CD4-positive, alpha-beta T cell treated with Interleukin-17A for 4 hours (primary cell): Measurements from ENCODE around the gene DOCK8.
"Not testable (repeated sequence)": the region's sequence is repeated elsewhere in the genome, so short reads cannot be mapped to it uniquely, and the experiment has no call there.

Source experiments
- DNase-seq: peaks from one replicate; pipeline ENCODE4 v3.0.0-alpha.2; 2020; ENCODE audit warnings: mixed read lengths

Gene DOCK8

DNA sequence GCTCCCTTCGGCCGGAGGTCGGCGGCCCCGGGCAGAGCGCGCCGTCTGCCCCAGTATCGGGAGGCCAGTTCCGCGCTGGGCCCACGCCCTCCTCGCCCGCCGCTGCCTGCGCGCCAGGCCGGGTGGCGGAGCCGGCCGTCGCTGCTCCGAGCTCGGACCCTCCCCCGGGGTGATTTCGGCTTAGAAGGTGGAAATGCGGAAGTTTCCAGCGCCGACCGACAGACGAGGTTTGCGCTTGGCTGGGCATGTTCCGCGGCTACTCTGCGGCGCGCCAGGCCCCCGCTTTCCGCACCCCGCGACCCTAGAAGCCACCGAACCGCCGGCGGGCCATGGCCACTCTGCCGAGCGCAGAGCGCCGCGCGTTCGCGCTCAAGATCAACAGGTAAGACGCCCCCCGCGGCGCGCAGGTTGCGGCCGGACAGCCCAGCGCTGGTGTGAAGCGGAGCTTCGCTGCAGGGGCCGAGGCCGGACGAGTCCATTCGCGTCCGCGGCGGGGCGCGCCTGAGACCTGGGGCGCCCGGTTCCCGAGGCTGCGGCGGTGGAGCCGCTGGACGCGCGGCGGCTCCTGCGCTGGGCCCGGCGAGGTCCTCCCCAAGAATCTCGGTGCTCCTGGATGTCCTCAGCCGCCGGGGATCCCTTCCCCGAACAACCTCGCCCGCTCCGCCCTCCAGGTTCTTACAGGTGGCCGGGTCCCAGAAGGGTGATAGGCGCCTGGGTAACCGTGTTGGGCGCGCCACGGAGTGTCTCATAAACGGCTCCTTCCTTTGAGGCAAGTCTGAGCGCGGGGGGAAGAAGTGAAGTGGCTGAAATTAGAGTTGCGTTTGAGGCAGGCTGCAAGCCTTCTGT, at the start of gene DOCK8:
Gene DOCK8, plus strand, starts transcription at position 218 of the 846 bp plus-strand sequence. Its CDS starts 112 bp downstream, at position 330.
- DNase-seq: peak; percentile 69

DNA sequence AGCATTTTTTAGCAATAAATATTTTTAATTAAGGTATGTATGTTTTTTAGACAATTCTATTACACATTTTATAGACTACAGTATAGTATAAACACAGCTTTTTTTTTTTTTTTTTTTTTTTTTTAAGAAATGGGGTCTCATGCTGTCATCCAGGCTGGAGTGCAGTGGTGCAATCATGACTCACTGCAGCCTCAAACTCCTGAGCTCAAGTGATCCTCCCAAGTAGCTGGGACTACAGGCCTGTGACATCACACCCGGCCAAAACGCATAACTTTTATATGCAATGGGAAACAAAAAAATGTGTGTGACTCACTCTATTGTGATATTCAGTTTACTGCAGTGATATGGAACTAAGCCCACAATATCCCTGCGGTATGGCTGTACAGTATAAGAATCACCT, 44.9 kb upstream of the DOCK8 start:
- not testable (repeated sequence) for DNase-seq

DNA sequence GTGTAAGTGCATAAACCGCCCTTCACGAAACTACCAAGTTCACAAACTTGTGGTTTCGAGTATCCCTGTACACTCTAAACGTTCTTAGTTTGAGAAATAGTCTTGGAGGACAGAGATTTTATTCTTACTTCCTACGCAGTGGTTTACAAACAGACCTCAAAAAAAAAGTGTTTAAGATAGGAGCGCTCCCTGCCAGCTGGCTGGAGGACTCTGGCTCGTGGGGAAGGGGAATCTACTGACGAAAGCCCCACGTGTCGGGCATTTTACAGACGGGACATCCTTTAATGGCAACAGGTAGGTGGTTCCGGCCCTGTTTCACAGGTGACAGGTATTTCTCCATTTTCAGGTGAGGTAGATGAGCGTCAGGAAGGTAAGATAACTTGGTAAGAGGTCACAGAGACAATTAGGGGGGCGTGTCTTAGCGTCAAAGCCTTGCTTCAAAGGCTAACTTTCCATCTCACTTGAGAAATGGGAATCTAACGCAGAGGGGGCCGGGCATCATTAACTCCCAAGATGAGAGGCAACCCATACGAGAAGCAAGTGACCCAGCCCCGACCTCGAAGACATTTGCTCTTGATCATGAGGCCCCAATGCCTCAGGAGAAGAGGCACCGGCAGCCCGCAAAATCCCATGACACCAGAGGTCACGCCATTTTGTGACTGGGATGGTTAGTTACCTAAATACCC, 36.4 kb upstream of the DOCK8 start:
- peak; percentile 1 for DNase-seq

DNA sequence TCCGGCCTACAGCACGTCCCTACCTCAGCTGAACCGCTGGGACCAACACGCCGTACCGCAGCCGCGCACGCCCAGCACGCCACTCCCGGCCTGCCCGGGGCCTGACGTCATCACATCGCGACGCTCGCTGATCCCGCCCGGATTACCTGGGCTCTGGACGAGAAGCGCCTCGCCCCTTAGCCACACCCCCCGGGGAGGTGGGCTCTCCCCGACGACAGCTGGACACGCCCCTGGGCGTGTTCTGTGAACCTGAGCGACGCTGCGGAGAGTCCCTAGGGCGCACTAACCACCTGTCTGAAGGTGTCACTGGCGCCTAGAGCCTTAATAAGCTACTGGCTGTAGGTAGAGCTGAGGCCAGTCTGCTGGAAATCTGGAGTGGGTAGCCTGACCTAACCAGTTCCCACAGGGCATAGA, 35.7 kb upstream of the DOCK8 start, which contains the start of gene ZNG1A:
Gene ZNG1A, minus strand, starts transcription at position 87 of the 414 bp plus-strand sequence. CDS start 87 bp downstream, outside the sequence.
- DNase-seq: peak; percentile 84

DNA sequence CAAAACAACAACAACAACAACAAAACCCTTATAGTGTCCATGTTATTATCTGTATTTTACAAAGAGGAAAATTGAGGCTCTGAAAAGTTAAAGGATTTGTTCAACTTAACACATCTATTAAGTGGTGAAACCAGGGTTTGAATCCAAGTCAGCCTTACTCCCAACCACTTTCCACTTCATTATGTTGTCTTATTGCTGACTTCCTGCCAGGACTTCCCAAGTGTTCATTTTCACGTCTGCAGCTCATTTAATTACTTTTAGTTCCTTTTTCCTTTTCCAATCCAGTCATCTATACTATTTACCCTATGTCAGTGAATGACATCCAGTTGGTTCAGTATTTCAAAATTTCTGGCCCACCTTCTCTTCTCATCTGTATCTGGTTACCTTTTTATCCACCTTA, 15.1 kb upstream of the DOCK8 start:
- DNase-seq: not testable (repeated sequence)

DNA sequence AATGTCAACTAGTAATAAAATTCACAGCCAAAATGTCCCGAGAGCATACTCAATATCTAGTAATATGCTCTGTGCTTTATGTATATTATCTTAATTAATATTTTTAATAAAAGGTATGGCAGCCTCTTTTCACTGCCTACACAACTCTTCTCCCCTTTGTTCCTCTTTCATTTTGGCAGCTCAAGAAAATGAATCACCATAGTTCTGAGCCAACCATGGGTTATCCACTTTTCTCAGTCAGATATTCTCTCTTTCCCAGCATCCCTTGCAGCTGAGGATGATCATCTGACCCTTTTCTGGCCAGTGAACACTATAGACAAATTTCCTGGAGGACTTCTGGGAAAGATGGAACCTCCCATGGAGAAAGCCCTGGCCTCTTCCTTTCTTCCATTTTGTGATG, 8.2 kb upstream of the DOCK8 start:
- no peak for DNase-seq

DNA sequence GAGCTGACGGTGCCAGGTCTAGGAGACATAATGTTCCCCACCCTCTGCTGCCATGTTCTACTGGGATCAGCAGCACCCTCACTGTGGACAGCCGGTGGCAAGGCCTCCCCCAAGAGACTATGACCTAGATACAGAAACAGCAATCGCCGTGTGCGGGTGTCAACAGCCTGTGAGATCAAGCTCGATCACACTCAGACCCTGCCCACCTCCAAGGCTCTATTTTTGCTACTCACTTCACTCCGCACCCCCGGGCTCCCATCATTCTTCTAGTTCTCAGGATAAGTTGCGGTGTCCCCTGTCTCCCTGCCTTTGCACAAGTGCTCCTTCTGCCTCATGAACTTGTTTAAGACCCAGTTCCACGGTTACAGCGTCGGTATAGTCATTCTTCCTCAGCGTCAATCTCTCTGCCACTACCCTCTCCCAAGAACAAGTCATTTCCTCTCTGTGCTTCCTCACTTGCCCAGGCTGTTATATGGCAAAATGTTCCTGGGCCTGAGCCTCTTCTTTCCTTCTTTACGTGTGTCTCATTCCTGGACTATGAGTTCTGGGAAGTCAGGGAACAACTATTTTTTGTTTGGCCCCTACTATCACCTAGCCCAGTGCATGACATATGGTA, 5.4 kb upstream of the DOCK8 start:
- no peak for DNase-seq

DNA sequence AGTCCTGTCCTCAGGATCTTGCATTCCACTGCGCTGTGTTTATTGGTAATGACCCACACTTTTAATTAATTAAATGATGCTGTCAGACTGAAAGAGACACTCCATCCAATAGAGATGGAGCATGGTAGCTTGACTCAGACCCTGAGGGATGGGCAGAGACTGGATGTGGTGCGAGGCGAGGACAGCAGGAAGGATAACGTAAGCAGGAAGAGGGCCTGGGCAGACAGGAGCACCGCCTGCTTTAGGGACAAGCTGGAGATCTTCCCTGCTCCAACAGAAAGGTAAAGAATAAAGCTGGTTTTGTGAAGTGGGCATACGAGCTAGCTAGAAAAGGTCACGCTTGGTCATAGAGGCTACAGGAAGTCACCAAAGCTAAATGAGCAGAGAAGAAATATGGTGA, 3.6 kb upstream of the DOCK8 start:
- DNase-seq: no peak

DNA sequence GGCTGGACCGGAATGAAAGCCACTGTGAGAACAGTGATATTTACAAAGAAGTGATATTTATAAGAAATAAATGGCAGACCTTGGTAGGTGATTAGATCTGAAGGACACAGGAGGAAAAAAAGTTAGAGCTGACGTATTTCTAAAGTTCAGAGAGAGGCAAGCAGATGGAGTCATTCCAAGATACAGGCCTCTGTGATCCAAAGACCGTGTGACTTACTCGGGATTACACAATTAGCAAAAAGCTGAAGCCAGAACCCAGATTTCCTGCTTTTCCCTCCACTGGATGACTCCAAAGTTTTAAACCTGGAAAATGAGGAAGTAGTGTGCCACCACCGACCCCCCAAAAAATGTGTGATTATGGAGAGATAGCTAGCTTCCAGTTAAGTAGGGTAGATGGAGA, 3.1 kb upstream of the DOCK8 start:
- no peak for DNase-seq

DNA sequence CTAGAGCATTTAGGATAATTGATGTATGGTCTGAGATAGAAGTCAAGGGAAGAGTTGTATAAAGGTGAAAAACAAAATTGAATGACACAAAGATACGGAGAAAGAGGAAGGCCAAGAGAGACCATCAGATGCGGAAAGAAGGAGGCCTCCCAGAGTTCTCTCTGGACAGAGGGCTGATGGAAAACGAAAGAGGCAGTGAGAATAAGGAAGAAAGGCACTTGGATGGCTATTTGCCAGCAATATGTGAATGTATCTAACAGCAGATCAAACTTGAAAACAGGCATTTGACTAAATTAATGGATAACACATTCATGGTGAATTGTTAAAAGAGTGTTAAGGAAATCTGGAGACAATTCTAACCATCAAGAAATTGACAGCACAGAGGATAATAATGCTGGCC, 2.4 kb upstream of the DOCK8 start:
- DNase-seq: no peak

DNA sequence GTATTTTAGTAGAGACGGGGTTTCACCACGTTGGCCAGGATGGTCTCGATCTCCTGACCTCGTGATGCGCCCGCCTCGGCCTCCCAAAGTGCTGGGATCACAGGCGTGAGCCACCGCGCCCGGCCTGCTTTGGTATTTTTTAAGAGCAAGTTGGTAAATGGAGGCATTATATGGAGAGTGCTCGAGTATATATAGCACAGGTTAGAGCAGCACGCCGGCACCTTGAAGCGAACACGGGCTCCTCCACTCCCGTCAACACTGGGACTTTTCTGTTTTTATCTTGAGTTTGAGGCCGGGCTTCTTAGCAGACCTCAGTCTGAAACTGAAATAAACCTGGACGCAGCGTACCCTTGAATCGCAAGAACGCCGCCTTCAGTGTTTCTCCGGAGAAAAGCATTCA, 764 bp upstream of the DOCK8 start:
- not testable (repeated sequence) for DNase-seq

DNA sequence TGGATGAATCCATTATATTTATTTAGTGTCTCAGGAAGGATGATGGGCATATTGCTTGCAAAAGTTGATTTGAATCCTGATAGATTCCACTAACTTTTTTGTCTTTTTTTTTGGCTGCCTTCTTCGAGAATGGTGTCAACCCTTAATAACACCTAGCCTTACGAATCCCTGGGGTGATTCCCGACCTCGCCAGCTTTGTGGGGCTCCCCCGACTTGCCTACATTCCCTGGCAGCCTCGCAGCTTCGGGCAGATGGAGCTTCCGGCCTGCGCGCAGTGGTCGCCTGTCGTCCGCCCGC, 366 bp upstream of the DOCK8 start:
- DNase-seq: no peak

DNA sequence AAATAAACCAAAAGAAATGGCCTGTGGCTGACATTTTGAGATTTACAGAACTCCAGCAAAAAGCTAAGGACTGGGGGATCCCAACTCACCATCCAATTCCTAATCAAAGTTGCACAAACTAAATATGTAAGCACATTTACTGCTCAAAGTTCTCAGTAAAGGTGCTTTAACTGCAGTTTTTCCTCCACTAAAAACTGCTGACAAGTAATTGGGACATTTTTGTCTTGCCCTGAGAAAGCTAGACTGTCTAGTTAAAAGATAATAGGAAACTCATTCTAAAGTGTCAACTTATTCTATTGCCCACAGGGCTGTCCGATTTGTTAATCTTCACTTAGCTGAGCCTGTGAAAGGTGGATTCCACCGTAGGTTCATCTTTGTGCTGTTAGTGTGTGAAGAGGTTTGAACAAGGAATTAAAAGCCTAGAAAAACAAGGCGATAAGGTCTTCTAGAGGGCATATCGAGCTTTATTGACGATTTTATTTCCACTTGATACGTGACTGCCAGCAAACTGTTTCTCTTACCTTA, 1.0 kb downstream of the DOCK8 start:
- no peak for DNase-seq

DNA sequence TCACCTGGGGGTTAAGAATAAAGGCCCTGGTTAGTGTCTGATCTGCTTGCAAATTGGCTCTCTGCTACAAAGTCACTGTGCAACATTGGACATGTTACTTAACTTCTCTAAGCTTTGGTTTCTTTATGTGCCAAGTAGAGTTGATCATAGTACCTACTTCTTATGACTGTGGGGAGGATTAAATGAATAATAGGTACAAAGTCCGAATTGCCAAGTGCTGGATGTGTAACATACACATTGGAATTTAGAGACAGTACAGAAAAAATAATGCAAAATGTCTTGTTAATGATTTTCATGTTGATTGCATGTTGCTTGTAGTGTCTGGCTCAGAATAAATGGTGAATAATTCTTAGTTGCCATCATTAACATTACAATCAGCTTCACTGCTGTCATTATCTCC, 2.2 kb downstream of the DOCK8 start:
- no peak for DNase-seq

DNA sequence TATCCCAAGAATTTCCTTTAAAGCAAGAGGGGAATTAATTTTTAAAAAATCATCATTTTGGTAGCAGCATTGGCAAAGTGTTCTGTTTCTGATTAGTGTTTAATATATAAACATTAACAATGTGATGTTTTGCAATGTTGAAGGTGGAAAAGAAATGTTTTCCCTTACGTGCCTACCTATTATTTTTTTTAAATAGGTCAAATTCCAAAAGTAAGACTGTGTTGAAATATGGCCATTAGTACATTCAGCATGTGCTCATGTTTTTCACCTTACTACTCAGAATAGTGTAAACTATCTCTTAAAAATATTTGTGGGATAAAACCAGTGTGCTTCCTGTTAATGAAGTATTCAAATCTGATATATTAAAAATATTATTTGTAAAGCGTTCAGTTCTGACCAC, 3.3 kb downstream of the DOCK8 start:
- no peak for DNase-seq

DNA sequence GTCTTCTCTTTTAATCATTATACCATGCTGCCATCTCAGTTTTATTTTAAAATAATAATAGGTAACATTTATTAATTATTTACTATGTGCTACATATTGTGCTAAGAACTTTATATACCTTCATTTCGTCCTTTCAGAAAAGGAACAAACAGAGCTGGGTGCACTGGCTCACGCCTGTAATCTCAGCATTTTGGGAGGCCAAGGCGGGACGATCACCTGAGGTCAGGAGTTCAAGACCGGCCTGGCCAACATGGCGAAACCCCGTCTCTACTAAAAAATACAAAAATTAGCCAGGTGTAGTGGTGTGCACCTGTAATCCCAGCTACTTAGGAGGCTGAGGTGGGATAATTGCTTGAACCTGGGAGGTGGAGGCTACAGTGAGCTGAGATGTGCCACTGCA, 4.4 kb downstream of the DOCK8 start:
- not testable (repeated sequence) for DNase-seq

DNA sequence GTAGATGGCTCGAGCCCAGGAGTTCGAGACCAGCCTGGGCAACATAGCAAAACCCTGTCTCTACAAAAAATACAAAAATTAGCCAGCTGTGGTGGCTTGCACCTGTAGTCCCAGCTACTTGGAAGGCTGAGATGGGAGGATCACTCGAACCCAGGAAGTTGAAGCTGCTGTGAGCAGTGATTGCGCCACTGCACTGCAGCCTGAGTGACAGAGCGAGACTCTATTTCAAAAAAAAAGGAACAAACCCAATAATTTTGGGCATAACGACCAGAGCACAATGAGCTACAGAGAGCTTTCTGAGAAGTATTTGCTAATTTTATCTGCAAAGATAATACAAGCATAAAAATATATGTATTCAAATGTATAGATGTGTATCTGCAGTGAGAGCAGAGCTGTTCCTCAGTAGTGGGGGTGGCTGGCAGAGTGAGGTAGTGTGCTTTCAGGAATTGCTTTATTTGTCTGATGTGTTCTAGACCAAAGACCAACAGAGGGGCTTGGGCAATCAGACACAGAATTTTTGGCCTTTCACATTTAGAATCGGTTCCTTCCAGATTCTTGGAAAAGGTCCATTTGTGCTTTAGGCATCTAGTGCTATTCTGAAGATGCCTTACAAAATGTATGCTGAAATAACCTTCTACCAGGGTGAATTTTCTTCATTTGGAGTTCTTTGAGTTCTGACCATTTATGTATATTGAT, 5.2 kb downstream of the DOCK8 start:
- no peak for DNase-seq

DNA sequence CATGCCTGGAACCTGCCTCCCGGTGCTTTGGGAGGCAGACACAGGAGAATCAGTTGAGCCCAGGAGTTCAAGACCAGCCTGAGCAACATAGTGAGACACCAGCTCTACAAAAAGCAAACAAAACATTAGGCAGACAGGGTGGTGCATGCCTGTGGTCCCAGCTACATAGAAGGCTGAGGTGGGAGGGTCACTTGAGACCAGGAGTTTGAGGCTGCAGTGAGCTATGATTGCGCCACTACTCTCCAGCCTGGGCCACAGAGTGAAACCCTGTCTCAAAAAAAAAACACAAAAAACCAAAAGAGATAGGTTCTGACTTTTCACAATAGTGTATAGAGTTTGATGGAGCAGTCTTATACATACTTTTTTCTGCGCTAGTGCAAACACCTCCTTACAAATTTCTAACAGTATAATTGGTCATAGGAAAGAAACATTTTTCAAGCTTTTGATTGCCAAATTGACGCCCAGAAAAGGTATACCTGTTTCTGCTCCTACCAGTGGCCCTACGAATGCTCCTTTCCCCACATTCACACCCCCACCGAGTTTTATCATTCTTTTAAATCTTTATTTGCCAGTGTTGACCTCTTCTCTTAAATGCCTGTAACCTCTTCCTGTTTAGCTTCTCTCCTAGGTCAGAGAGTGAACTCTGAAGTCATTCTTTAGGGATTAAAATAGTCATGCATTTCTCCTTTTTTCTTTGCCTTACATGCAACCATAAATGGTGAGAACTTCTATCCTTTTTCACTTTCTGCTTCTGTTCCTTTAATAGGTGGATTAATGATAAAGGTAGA, 7.5 kb downstream of the DOCK8 start:
- no peak for DNase-seq

DNA sequence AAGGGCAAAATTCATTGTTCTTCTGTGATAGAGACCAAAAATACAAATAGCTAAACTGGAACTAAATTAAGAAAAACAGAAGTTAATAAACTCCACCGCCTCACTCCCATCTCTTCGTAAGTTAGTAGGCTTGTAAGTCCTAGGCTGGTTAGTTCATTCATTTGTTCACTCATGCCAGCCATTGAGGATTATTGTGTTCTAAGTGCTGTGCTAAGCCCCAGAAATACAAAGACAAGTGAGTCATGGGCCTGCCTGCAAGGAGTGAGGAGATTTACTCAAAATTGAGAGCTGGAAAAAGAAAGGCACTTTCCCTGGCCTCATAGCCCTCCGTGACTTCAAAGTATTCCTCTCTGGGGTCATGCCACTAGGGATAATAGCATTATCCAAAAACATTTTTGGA, 8.5 kb downstream of the DOCK8 start:
- DNase-seq: no peak

DNA sequence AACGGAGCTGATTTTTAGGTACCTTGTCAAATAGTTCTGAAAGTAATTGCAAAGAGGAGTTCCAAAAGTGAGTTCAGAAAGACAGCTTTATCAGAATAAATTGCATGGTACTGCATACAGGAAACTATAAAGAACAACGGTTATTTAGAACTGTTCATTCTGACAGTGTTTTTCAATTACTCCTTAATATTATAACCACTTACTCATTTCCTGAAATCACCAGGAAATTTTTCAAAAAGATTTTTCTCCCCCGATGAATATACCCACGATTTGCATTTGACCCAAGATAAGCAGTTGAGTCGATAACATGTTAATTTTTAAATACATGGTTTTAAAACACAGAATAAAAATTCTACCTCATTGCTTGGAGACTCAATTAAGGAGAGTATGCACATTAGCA, 9.4 kb downstream of the DOCK8 start:
- DNase-seq: no peak

DNA sequence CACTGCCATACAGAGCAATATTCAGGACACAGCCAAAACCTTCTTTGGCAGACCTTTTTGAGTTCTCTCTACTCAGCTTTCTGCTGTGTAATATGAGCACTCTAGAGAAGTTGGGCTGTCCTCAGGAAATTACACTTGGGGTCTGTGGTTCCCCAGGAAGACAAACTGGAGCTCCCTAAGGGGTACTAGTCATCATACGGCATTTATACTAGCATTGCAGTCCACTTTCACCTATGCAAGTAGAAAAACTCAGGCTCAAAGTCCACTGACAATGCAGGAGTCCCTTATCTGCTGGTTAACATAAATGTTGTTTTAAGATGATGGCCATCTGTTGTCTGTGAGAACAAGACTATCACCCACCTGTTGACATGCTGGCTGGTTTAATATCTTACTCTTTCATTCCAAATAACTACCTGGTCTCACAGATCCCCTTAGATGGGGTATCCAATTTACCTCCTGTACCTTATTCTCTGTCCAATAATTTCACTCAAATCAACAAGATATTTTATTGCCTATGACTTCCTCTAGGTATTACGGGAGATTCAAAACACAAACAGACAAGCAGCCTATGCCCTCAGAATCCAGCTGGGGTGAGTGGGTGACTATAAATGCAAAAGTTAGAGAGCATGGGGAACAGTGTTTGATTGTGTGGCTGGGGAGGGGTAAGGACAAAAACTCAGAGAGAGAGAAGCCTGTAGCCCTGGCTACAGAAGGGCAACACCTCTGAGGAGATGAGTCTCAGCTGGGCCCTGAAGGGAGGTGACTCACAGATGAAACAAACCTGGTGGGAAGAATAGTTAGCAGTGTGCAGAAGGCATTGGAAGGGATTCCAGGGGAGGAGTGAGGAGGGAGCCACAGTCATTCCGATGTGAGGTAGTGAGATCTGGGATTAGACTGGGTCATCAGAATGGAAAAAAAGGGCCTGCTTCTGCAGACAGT, 10.2 kb downstream of the DOCK8 start:
- DNase-seq: no peak
